Parathyroid adenoma (tissue), 2 donors: Measurements from ENCODE around the gene TMEM141.
"Not testable (repeated sequence)": the region's sequence is repeated elsewhere in the genome, so short reads cannot be mapped to it uniquely, and the experiment has no call there.

ENCODE experiments used
- H2AFZ ChIP-seq: fragments of 300-600 bp; sonication (generic); one replicate; pipeline ENCODE4 v1.7.0; 2017; ENCODE audit warnings: antibody characterized with exemption, mild to moderate bottlenecking
- H3K27ac ChIP-seq: fragments of 300-600 bp; sonication (generic); one replicate; pipeline ENCODE4 v1.7.0; 2017
- H3K27me3 ChIP-seq: fragments of 300-600 bp; sonication (generic); one replicate; pipeline ENCODE4 v1.7.0; 2017; ENCODE audit warnings: low read length; ENCODE audit not compliant: control insufficient read depth, insufficient read depth
- H3K36me3 ChIP-seq: fragments of 300-600 bp; sonication (generic); one replicate; pipeline ENCODE4 v1.7.0; 2017; ENCODE audit warnings: low read length; ENCODE audit not compliant: control insufficient read depth, insufficient read depth
- H3K4me1 ChIP-seq: fragments of 300-600 bp; sonication (generic); one replicate; pipeline ENCODE4 v1.7.0; 2017; ENCODE audit warnings: control low read depth
- H3K4me2 ChIP-seq: fragments of 300-600 bp; sonication (generic); one replicate; pipeline ENCODE4 v1.7.0; 2017; ENCODE audit warnings: low read length
- H3K4me3 ChIP-seq: fragments of 300-600 bp; sonication (generic); one replicate; pipeline ENCODE4 v1.7.0; 2017; ENCODE audit warnings: low read depth, low read length
- H3K79me2 ChIP-seq: fragments of 300-600 bp; sonication (generic); one replicate; pipeline ENCODE4 v1.7.0; 2017; ENCODE audit warnings: control low read depth
- H3K9ac ChIP-seq: fragments of 300-600 bp; sonication (generic); one replicate; pipeline ENCODE4 v1.7.0; 2017; ENCODE audit warnings: mild to moderate bottlenecking
- H3K9me3 ChIP-seq: fragments of 300-600 bp; sonication (generic); one replicate; pipeline ENCODE4 v1.7.0; 2017; ENCODE audit warnings: low read length; ENCODE audit not compliant: control insufficient read depth
- CTCF ChIP-seq: fragments of 300-600 bp; sonication (generic); IDR thresholded peaks from one replicate; pipeline ENCODE4 v1.7.0; 2017; ENCODE audit warnings: antibody characterized with exemption, mild to moderate bottlenecking
- donor health status: primary hyperparathyroidism.

TMEM141 gene

DNA sequence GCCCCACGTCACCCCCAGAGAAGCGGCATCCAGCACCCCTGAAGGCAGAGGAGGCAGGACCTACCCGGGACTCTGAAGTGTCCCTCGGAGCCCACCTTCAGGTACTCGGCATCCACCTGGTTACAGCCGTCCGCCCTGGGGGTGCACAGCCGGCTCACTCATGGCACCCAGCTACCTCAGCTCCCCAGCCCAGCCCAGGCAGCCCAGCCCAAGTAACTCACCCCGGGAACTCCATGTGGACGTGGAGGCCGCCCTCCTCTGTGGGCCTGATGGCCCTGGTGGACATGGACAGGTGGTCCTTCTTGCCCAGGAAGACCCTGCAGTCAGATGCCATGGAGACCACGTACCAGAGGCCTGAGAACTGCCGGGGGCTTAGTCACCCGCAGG is 27.5 kb upstream of the TMEM141 start:
- Histone ChIP-seq H3K79me2 (no peaks in the 10 kb centered on the region), H3K9ac (no peak overlapping the region), H3K9me3 (no peaks in the 10 kb centered on the region), H2AFZ (no peak overlapping the region), H3K4me3 (no peak overlapping the region), H3K4me1 (no peaks in the 10 kb centered on the region), H3K36me3 (no peaks in the 10 kb centered on the region), H3K4me2 (no peak overlapping the region), H3K27ac (no peak overlapping the region), H3K27me3 (no peaks in the 10 kb centered on the region)
- no peak for TF ChIP-seq CTCF

- no peak within 1 kb of the TSS for H3K27ac ChIP-seq
- no peaks in the 10 kb centered on the region for H3K36me3 ChIP-seq
- H3K4me3 ChIP-seq = no peak within 1 kb of the TSS
- H2AFZ ChIP-seq = no peak within 1 kb of the TSS
- no peaks in the 10 kb centered on the region for H3K9me3 ChIP-seq
- no peaks in the 10 kb centered on the region for H3K27me3 ChIP-seq
- H3K4me1 ChIP-seq = no peaks in the 10 kb centered on the region
- no peak within 1 kb of the TSS for H3K4me2 ChIP-seq
- no peaks in the 10 kb centered on the region for H3K79me2 ChIP-seq
- no peak within 1 kb of the TSS for H3K9ac ChIP-seq
- TF ChIP-seq CTCF = no peak
These were observed 26.7 kb upstream of the TMEM141 start, which contains the start of gene LCN15 for GRCh38 chr9:136764301-136764891. TSS of gene LCN15 (minus strand) at chr9:136764518. CDS start at chr9:136764488, 30 bp downstream.

GRCh38 chr9:136765041-136765440 is 26.1 kb upstream of the TMEM141 start:
- H3K27ac ChIP-seq = no peak overlapping the region

GRCh38 chr9:136765745-136766409 is 25.3 kb upstream of the TMEM141 start:
- H3K4me1 ChIP-seq, H3K9me3 ChIP-seq, H2AFZ ChIP-seq, H3K79me2 ChIP-seq, H3K27ac ChIP-seq, H3K4me2 ChIP-seq, H3K36me3 ChIP-seq, H3K27me3 ChIP-seq, H3K9ac ChIP-seq, H3K4me3 ChIP-seq: not testable (repeated sequence)

More at GRCh38 chr9:136765041-136765440, 26.1 kb upstream of the TMEM141 start:
- H3K9ac ChIP-seq = no peak overlapping the region
- no peaks in the 10 kb centered on the region for H3K27me3 ChIP-seq
- no peak overlapping the region for H2AFZ ChIP-seq
- no peak overlapping the region for H3K4me3 ChIP-seq
- H3K4me1 ChIP-seq = no peaks in the 10 kb centered on the region
- H3K79me2 ChIP-seq = no peaks in the 10 kb centered on the region
- H3K4me2 ChIP-seq = no peak overlapping the region
- no peaks in the 10 kb centered on the region for H3K9me3 ChIP-seq
- H3K36me3 ChIP-seq = no peaks in the 10 kb centered on the region
- no peak for TF ChIP-seq CTCF

DNA sequence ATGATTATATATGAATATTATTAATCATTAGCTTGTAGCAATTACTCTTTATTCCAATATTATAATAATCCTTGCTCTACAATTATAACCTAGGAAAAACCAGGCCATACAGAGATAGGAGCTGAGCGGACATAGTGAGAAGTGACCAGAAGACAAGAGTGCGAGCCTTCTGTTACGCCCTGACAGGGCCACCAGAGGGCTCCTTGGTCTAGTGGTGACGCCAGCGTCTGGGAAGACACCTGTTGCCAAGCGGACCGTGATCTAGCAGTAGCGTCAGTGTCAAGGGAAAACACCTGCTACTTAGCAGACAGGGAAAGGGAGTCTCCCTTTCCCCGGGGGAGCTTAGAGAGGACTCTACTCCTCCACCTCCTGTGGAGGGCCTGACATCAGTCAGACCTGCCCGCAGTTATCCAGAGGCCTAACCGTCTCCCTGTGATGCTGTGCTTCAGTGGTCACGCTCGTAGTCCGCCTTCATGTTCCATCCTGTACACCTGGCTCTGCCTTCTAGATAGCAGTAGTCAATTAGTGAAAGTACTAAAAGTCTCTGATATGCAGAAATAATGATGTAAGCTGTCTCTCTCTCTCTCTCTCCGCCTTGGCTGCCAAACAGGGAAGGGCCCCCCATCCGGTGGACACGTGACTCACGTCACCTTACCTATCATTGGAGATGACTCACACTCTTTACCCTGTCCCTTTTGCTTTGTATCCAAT is 24.6 kb upstream of the TMEM141 start:
- not testable (repeated sequence) for H3K4me3 ChIP-seq, H3K9ac ChIP-seq, H3K4me1 ChIP-seq, H3K27ac ChIP-seq, H3K79me2 ChIP-seq, H2AFZ ChIP-seq, H3K9me3 ChIP-seq, H3K36me3 ChIP-seq, H3K4me2 ChIP-seq, H3K27me3 ChIP-seq
- peak; percentile 33 for TF ChIP-seq CTCF
